Measurements from ENCODE around the gene ACOT7.

- no peak for TF ChIP-seq CTCF (IDR thresholded peaks at IDR 0.05)
- TF ChIP-seq POLR2A (IDR thresholded peaks at IDR 0.05), result no peak
- no peak for TF ChIP-seq POLR2AphosphoS5 (IDR thresholded peaks at IDR 0.05)
- no peak for TF ChIP-seq EP300 (IDR thresholded peaks at IDR 0.05)
These were observed 32.9 kb upstream of the ACOT7 start for GRCh38 chr1:6426277-6426971.
